ENCODE data around the gene CD63.

CD63 gene

DNA sequence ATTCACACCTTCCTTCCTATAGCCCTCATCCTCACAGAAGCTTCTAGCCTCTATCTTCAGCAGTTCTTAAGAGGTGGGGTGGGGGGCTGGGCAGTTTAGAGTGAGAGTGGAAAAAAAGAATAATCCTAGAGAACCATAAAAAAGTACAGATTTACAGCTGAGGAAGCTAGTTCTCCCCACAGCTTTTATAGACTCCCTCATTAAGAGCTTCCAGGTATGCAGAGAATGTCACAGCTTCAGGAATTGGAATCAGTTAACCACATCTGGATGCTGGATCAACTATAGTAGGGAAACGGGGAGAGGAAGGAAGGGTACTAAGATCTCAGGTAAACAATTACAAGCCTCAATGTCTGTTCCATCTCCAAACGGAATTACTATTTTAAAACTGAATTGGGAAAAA lies 26.4 kb upstream of the CD63 start:
- H3K27me3 ChIP-seq (ENCODE audit: insufficient read depth, low read depth) = no peaks in the 10 kb centered on the region
- no peak overlapping the region for H3K9ac ChIP-seq
- peaks cover 14% of the 10 kb centered on the region; the same call in 1 of the 2 replicates for H3K36me3 ChIP-seq (ENCODE audit: insufficient read depth)
- no peaks in the 10 kb centered on the region; the same call in 1 of the 2 replicates for H4K20me1 ChIP-seq (ENCODE audit: insufficient read depth)
- TF ChIP-seq, protein P1, sequence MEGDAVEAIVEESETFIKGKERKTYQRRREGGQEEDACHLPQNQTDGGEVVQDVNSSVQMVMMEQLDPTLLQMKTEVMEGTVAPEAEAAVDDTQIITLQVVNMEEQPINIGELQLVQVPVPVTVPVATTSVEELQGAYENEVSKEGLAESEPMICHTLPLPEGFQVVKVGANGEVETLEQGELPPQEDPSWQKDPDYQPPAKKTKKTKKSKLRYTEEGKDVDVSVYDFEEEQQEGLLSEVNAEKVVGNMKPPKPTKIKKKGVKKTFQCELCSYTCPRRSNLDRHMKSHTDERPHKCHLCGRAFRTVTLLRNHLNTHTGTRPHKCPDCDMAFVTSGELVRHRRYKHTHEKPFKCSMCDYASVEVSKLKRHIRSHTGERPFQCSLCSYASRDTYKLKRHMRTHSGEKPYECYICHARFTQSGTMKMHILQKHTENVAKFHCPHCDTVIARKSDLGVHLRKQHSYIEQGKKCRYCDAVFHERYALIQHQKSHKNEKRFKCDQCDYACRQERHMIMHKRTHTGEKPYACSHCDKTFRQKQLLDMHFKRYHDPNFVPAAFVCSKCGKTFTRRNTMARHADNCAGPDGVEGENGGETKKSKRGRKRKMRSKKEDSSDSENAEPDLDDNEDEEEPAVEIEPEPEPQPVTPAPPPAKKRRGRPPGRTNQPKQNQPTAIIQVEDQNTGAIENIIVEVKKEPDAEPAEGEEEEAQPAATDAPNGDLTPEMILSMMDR (conservative IDR thresholded peaks at IDR 0.05; ENCODE audit: low read depth, low read length) = no peak
- no peak overlapping the region for H3K4me3 ChIP-seq (IDR thresholded peaks at IDR 0.05; ENCODE audit: insufficient read depth, low read depth, low read length)
- no peak overlapping the region for H3K27ac ChIP-seq
- no peak overlapping the region for H3K4me2 ChIP-seq
- no peak overlapping the region for H2AFZ ChIP-seq (ENCODE audit: low read depth)
- no peaks in the 10 kb centered on the region for H3K79me2 ChIP-seq (ENCODE audit: insufficient read depth, low read depth)
- no peaks in the 10 kb centered on the region for H3K4me1 ChIP-seq (ENCODE audit: low read depth, poor library complexity, severe bottlenecking)

- H3K4me1 ChIP-seq (ENCODE audit: low read depth, poor library complexity, severe bottlenecking) = peaks cover 14% of the 10 kb centered on the region
- no peak overlapping the region for H3K4me3 ChIP-seq (IDR thresholded peaks at IDR 0.05; ENCODE audit: insufficient read depth, low read depth, low read length)
- no peaks in the 10 kb centered on the region for H3K79me2 ChIP-seq (ENCODE audit: insufficient read depth, low read depth)
- no peaks in the 10 kb centered on the region for H3K27me3 ChIP-seq (ENCODE audit: insufficient read depth, low read depth)
- H3K9ac ChIP-seq = no peak overlapping the region
- H2AFZ ChIP-seq (ENCODE audit: low read depth) = no peak overlapping the region
- TF ChIP-seq, protein P1 (conservative IDR thresholded peaks at IDR 0.05; ENCODE audit: low read depth, low read length) = 0 out of 2 replicates have a peak, but pooled peaks have one; percentile 19
- no peaks in the 10 kb centered on the region; the same call in 1 of the 2 replicates for H4K20me1 ChIP-seq (ENCODE audit: insufficient read depth)
- no peak overlapping the region for H3K4me2 ChIP-seq
- H3K27ac ChIP-seq = no peak overlapping the region
- no peaks in the 10 kb centered on the region; the same call in 1 of the 2 replicates for H3K36me3 ChIP-seq (ENCODE audit: insufficient read depth)
Measured at GRCh38 chr12:55748230-55748993, 19.6 kb upstream of the CD63 start.

GRCh38 chr12:55746913-55747231 lies 18.1 kb upstream of the CD63 start:
- Histone ChIP-seq H3K36me3 (ENCODE audit: insufficient read depth) (no peaks in the 10 kb centered on the region), H3K27ac (no peak overlapping the region), H4K20me1 (ENCODE audit: insufficient read depth) (no peaks in the 10 kb centered on the region), H3K27me3 (ENCODE audit: insufficient read depth, low read depth) (peaks cover 3% of the 10 kb centered on the region; the same call in 1 of the 2 replicates), H2AFZ (ENCODE audit: low read depth) (no peak overlapping the region), H3K4me1 (ENCODE audit: low read depth, poor library complexity, severe bottlenecking) (peaks cover 21% of the 10 kb centered on the region), H3K79me2 (ENCODE audit: insufficient read depth, low read depth) (no peaks in the 10 kb centered on the region), H3K4me2 (no peak overlapping the region), H3K9ac (no peak overlapping the region), H3K4me3 (IDR thresholded peaks at IDR 0.05; ENCODE audit: insufficient read depth, low read depth, low read length) (no peak overlapping the region)
- TF ChIP-seq, protein P1 (conservative IDR thresholded peaks at IDR 0.05; ENCODE audit: low read depth, low read length) = no peak

DNA sequence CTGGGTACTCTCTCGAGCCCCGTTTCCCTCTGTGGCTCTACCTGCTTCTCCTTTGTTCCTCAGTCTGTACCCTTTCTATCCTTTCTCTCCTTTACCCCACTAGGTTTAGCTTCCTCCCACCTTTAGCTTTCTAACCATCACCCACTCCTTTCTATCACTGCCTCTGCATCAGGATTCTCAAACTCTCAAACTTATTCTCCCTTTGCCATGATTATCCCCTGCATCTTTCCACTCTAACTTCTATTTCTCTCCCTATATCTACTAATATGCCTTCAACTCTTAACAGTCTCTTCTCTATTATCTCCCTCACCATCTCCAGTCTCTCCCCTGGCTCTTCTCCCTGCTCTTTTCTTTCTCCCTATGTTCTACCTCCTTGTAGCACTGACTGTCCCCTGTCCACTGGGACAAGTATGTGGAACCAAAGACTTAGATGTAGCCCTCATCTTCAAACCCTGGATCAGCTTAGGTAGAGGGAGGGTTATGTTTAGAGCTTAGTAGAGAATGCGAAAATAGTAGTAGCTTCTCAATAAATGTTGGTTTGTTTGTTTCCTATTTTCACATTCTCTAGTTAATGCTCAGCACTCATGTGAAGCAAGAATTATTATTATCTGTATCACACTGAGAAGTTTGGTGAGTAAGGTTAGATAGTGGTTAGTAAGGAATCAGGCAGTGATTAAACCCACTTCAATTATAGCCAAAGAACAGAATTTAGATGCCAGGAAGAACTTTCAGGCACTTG lies 17.5 kb upstream of the CD63 start:
- Histone ChIP-seq H3K79me2 (ENCODE audit: insufficient read depth, low read depth) (no peaks in the 10 kb centered on the region), H3K9ac (no peak overlapping the region), H3K27me3 (ENCODE audit: insufficient read depth, low read depth) (peaks cover 5% of the 10 kb centered on the region; the same call in 1 of the 2 replicates), H2AFZ (ENCODE audit: low read depth) (no peak overlapping the region), H4K20me1 (ENCODE audit: insufficient read depth) (no peaks in the 10 kb centered on the region), H3K4me1 (ENCODE audit: low read depth, poor library complexity, severe bottlenecking) (peaks cover 21% of the 10 kb centered on the region), H3K4me2 (no peak overlapping the region), H3K36me3 (ENCODE audit: insufficient read depth) (no peaks in the 10 kb centered on the region), H3K4me3 (IDR thresholded peaks at IDR 0.05; ENCODE audit: insufficient read depth, low read depth, low read length) (no peak overlapping the region), H3K27ac (no peak overlapping the region)
- TF ChIP-seq, protein P1 (conservative IDR thresholded peaks at IDR 0.05; ENCODE audit: low read depth, low read length) = no peak
